HG03439 (cell line): ENCODE results near the gene C22orf39.

ENCODE experiments used
- ATAC-seq: cut with Tn5 transposase; IDR thresholded peaks from one replicate; pipeline ENCODE4 v1.9.1; 2021; ENCODE audit warnings: mild to moderate bottlenecking, moderate library complexity; ENCODE audit not compliant: unreplicated experiment

Gene C22orf39

GRCh38 chr22:19431649-19432132 lies 15.8 kb downstream of the C22orf39 start, which contains the start of gene HIRA:
Gene HIRA (minus strand): TSS chr22:19431733. CDS start chr22:19431476, 257 bp downstream.
- ATAC-seq = peak; percentile 39

DNA sequence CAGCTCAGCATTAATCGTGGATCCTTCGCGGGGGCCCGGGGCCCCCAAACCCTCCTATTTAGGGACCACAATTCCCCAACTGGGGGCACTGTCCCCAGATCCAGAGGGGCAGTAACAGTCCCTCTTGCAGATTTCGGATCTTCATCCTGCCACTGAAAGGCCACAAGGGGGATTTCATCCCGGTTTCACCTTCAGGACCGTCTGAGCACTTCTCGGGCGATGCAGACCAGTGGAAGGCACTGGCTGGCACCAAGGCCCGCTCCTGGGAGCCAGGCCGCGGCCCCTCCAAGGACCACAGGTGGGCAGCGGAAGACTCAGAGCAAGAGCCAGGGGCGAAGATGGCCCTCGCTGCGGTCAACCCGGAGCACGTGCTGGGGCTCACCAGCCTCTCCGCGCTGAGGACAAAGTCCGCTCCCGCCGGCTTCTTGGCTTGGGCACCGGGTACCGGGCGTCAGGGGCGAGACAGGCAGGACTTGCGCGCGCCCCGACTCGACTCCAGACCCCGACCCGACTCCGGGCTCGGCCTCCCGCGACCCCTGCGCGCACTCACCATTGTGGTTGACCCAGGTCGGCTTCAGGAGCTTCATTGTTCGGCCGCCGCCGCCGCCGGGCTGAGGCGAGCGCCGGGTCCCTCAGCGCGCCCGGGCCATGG lies 16.5 kb downstream of the C22orf39 start:
- ATAC-seq = peak; percentile 3

GRCh38 chr22:19429950-19430889 lies 17.3 kb downstream of the C22orf39 start:
- no peak for ATAC-seq

DNA sequence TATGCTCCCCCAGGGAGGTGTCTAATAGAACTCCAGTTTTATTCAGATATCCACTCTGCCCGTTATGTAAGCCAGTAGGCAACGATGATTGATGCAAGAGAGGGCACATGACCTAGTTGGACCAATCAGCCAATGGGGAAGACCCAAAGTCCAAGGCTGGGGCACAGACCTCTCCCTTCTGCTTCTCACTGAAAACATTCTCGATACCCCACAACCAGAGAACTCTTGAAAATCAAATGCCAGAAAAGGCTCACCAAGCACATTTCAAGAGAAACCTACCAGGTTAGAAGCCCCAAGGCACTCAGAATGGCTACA lies 23.4 kb downstream of the C22orf39 start:
- ATAC-seq = no peak

DNA sequence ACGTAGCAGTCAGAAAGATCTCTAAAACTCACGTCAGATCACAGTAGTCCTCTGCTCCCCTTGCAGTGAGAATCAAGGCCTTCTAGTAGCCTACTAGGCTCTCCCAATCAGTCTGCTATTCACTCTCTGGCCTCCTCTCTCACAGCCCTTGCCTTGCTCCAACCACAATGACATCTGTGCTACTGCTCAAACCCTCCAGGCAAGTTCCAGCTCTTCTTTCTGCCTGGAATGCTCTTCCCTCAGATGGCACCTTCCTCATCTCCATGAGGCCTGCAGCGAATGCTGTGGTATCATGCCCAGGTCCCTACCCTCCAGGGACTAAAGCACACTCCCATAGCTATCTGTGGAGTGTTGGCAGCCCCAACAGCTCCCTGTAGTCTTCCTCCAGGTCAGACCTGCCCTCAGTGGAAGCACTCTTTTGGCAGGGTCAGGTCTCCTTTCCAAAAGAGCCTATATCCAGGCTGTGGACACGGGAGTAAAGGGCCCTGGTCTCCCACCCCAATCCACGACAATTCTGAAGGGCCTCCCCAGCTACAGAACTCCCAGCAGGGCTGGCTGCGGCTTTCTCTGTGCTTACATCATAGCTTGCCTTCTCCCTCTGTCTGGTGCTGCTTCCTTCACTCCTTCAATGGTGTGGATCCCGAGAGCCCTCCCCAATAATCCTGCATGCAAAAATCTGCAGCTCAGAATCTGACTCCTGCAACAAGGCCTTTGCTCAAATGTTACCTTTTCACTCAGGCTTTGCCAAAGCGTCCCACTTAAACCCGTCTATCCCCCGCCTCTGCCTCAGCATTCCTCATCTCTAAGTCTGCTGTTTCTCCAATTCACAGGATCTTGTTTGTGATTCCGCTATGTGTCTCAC lies 24.8 kb downstream of the C22orf39 start:
- ATAC-seq = no peak

- ATAC-seq = no peak
These were observed 27.2 kb downstream of the C22orf39 start for GRCh38 chr22:19420321-19420720.

GRCh38 chr22:19419464-19420178 lies 27.9 kb downstream of the C22orf39 start:
- ATAC-seq = no peak

GRCh38 chr22:19419086-19419463 lies 28.4 kb downstream of the C22orf39 start:
- no peak for ATAC-seq

GRCh38 chr22:19412923-19413322 lies 34.6 kb downstream of the C22orf39 start:
- no peak for ATAC-seq

DNA sequence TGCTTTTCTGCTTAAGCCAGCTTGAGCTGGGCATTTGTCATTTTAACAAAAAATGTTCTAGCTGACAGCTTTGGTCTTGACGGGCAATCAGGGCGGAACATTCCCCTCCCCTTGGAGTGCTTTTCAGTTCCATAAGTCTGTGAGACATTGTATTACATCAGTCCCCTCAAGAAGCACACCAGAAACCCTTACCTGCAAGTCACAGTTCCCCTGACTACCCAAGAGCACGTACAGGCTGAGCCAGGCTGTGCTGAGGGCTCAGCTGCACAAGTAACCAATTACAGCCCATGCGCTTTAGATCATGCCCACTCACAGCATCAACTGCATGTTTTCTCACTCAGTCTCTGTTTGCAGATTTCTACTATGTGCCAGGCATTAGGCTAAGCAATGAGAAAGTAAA lies 35.0 kb downstream of the C22orf39 start:
- no peak for ATAC-seq

DNA sequence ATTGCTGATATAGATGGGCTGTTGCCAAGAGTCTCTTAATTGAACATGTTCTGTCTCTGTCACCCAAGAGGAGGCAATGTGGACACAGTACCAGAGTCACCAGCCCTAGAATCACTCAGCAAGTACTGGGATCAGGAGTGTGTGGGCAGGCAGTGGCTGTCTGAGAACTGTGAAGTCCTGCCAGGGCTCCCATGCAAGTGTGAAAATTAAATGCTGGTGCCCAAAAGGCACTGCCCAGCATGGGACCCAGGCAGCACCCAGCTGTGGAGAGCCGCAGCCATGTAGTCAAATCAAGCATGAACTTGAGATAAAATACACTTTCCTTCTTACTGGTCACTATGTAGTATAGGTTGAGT lies 35.8 kb downstream of the C22orf39 start:
- ATAC-seq = no peak

DNA sequence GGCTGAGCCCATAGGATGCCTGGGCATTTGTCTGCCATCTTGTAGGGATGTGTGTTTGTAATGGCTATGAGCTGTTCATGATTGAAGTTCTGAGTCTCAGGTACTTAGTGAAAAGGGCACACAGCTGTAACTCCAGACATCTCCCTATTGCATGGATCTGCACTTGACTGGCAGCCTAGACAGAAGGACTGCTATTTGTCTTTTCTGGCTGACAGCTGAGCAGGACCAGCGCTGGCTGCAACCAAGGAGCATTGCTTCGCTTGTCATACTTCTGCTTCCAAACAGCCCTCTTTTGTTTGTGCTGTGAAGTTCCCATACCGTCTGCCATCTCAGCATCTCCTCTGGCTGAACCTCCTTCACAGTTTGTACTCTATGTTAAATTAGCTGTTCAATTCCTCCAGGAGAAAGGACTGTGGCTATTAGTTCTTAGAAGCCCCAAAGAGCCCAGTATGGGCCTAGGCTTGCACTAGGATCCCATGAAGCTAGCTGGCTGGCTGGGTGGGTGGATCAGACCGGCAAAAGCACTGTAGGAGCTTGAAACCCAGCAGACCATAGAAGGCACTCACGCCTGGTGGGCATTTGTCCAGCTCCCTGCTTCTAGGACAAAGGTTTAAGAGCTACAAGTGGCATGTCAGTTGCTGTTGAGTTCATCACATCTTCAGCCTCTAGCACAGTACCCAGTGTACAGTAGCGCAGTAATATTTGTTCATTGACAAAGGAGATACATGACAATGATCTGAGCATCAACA lies 36.4 kb downstream of the C22orf39 start:
- ATAC-seq = no peak

GRCh38 chr22:19407649-19408606 lies 39.6 kb downstream of the C22orf39 start:
- no peak for ATAC-seq

DNA sequence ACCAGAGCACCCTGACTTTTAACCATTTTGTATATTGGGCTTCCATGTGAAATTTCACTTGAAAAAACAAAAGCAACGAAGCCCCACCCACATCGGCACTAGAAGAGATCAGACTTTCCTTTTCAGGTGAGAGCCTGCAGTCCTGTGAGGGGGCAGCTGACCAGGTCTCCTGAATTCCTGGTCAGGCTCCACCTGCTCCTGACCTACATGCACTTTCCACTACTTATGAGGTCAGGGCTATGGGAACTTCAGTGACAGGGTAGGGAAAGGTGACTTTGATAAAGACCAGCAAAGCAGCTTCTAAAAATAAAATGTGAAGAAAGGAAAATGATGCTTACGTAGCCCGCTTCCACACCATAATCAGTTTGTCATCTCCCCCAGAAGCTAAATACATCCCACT lies 40.7 kb downstream of the C22orf39 start:
- ATAC-seq = no peak

- no peak for ATAC-seq
These were observed 41.2 kb downstream of the C22orf39 start for GRCh38 chr22:19406281-19406811.

GRCh38 chr22:19405652-19406051 lies 41.9 kb downstream of the C22orf39 start:
- ATAC-seq = no peak

- ATAC-seq = no peak
These were observed 42.4 kb downstream of the C22orf39 start for GRCh38 chr22:19405133-19405532.

- no peak for ATAC-seq
These were observed 42.8 kb downstream of the C22orf39 start for GRCh38 chr22:19404676-19405075.
